ENCODE data around the gene KRTAP3-3. TPM values are rescaled to one million over a fixed set of nuclear protein-coding genes. Genes with fewer than 3 reads are reported as not detected.

The KRTAP3-3 gene
- total and polyA plus RNA-seq, 2 of the 4 experiments (the other 2 are of a cell fraction): not detected

- no peak for TF ChIP-seq CTCF (conservative IDR thresholded peaks at IDR 0.05; ENCODE audit: low read depth, low read length)
Measured at GRCh38 chr17:41024697-41025096, 30.7 kb upstream of the KRTAP3-3 start (continued).

- DNase-seq: no peak
- no peak overlapping the region for H4K91ac ChIP-seq (ENCODE audit: insufficient read depth, low read depth, low read length)
- no peak overlapping the region for H2BK15ac ChIP-seq (ENCODE audit: low read depth, low read length)
- H3K4me2 ChIP-seq (ENCODE audit: low read depth, low read length): no peak overlapping the region
- H3K9me1 ChIP-seq (ENCODE audit: insufficient read depth, low read length): no peaks in the 10 kb centered on the region
- H3K79me1 ChIP-seq (ENCODE audit: low read depth in 1 of 2, low read length in 2 of 2): no peaks in the 10 kb centered on the region
- H3K56ac ChIP-seq (ENCODE audit: extremely low read depth, insufficient read depth, low read length): no peak overlapping the region
- dilution Hi-C loops (cut with HindIII; ENCODE audit: low sequenced_read_pairs, unreplicated experiment): no loop called here
- in situ Hi-C loops (cut with MboI; ENCODE audit: low sequenced_read_pairs): no loop called here
- H2BK120ac ChIP-seq (ENCODE audit: low read depth, low read length): no peak overlapping the region
- no peak overlapping the region for H3K4ac ChIP-seq (ENCODE audit: low read depth, low read length)
- no peak overlapping the region for H3K4me3 ChIP-seq (ENCODE audit: insufficient read depth, low read depth, low read length)
- no peak overlapping the region for H2AK9ac ChIP-seq (replicated peaks; ENCODE audit: low read depth, low read length, poor library complexity)
- no peak overlapping the region for H3K9ac ChIP-seq (ENCODE audit: low read depth, low read length)
- H3K27me3 ChIP-seq (ENCODE audit: control insufficient read depth, insufficient read depth, low read length): no peaks in the 10 kb centered on the region; the same call in 1 of the 2 replicates
- no peak overlapping the region for H2BK5ac ChIP-seq (ENCODE audit: low read depth, low read length, poor library complexity, severe bottlenecking)
- no peak overlapping the region for H3K23ac ChIP-seq (ENCODE audit: low read depth, low read length)
- H3K36me3 ChIP-seq (ENCODE audit: control insufficient read depth, insufficient read depth, low read length): no peaks in the 10 kb centered on the region
- H3K9me3 ChIP-seq (ENCODE audit: control insufficient read depth, insufficient read depth, low read length): no peaks in the 10 kb centered on the region; the same call in 1 of the 2 replicates
- no peak overlapping the region for H2BK20ac ChIP-seq (ENCODE audit: low read depth, low read length)
- H3K27ac ChIP-seq (ENCODE audit: insufficient read depth, low read length): no peak overlapping the region
- H3K4me1 ChIP-seq (ENCODE audit: control insufficient read depth, insufficient read depth, low read length): no peaks in the 10 kb centered on the region
- no peaks in the 10 kb centered on the region for H4K20me1 ChIP-seq (ENCODE audit: insufficient read depth, low read length)
- no peak overlapping the region for H3K18ac ChIP-seq (ENCODE audit: low read depth, low read length)
- no peak overlapping the region for H2AFZ ChIP-seq (replicated peaks; ENCODE audit: low read length, poor library complexity)
- no TSS peak for BruUV-seq (replicated peaks)
- no peak overlapping the region for H3K14ac ChIP-seq (replicated peaks; ENCODE audit: low read depth, low read length)
- intact Hi-C loops (cut with micrococcal nuclease): no loop called here
- no peak for ATAC-seq (ENCODE audit: low read depth)
- no peak overlapping the region for H4K8ac ChIP-seq (ENCODE audit: low read depth in 2 of 2, low read length in 2 of 2)
- no peak overlapping the region for H4K5ac ChIP-seq (ENCODE audit: low read depth, low read length)
- H2AK5ac ChIP-seq (ENCODE audit: low read depth, low read length): no peak overlapping the region
- POLR2A ChIA-PET (ENCODE audit: unreplicated experiment): no interaction called here
- CTCF ChIA-PET: interaction anchor here (1.0 kb wide), 1 partner anchor 11 kb away, joined by 3 read pairs; no protein-coding TSS in a partner anchor
- TF ChIP-seq BHLHE40 (IDR thresholded peaks at IDR 0.05; ENCODE audit: low read depth, low read length): no peak
- no peak for TF ChIP-seq RCOR1 (IDR thresholded peaks at IDR 0.05; ENCODE audit: insufficient replicate concordance, low read length)
- TF ChIP-seq RFX5 (IDR thresholded peaks at IDR 0.05; ENCODE audit: low read depth, low read length): no peak
- no peak for TF ChIP-seq NFE2L2 (IDR thresholded peaks at IDR 0.05; ENCODE audit: low read depth, low read length)
- no peak for TF ChIP-seq POLR2A (IDR thresholded peaks at IDR 0.05; ENCODE audit: low read depth, low read length)
- TF ChIP-seq CHD1 (IDR thresholded peaks at IDR 0.05; ENCODE audit: low read depth, low read length): no peak
- TF ChIP-seq RAD21 (IDR thresholded peaks at IDR 0.05; ENCODE audit: low read length): no peak
- no peak for TF ChIP-seq CTCF (conservative IDR thresholded peaks at IDR 0.05; ENCODE audit: low read depth, low read length)
- no peak for TF ChIP-seq MXI1 (IDR thresholded peaks at IDR 0.05; ENCODE audit: borderline replicate concordance, low read depth, low read length)
- TF ChIP-seq, protein P1, sequence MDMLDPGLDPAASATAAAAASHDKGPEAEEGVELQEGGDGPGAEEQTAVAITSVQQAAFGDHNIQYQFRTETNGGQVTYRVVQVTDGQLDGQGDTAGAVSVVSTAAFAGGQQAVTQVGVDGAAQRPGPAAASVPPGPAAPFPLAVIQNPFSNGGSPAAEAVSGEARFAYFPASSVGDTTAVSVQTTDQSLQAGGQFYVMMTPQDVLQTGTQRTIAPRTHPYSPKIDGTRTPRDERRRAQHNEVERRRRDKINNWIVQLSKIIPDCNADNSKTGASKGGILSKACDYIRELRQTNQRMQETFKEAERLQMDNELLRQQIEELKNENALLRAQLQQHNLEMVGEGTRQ (IDR thresholded peaks at IDR 0.05; ENCODE audit: low read depth, low read length): no peak
- no peak for TF ChIP-seq MAZ (IDR thresholded peaks at IDR 0.05; ENCODE audit: borderline replicate concordance, low read depth, low read length)
- TF ChIP-seq MAFK (IDR thresholded peaks at IDR 0.05; ENCODE audit: low read depth, low read length): no peak
Measured at GRCh38 chr17:41020336-41020735, 26.4 kb upstream of the KRTAP3-3 start.
